Measurements from ENCODE around the gene SLC29A1.

Gene SLC29A1

DNA sequence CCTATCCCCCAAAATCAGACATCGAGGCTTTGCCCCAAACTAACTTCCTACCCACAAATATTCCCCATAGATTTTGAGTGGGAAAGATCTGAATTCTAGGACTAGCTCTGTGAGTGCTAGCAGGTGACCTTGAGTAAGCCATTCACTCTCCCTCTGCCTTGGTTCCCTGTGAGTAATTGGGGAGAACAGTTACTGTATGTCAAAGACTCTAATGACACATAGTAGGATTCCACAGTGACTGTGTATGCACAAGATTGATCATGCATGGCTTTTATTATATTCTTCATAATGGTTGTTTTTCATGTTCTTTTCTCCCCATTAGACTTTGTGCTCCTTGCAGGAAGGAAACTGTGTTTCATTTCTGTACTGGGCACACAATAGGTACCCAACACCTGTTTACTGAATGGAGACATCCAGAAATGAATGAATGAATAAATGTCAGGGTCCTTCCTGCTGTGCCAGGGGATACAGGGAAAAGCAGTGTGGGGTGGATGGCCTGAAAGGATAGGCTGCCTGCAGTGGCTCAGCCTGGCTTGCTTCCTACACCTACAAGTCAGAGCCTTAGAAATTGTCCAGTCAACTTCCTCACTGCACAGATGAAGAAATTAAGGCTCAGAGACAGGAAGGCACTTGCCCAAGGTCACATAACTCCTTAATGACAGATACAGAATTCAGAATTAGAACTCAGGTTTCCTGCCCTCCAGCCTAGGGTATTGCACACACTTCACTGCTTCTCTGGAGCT lies 46.0 kb downstream of the SLC29A1 start:
- Histone ChIP-seq H3K4me2 (ENCODE audit: low read depth, low read length, poor library complexity, severe bottlenecking) (no peak overlapping the region), H3K9ac (ENCODE audit: low read length) (no peak overlapping the region)

DNA sequence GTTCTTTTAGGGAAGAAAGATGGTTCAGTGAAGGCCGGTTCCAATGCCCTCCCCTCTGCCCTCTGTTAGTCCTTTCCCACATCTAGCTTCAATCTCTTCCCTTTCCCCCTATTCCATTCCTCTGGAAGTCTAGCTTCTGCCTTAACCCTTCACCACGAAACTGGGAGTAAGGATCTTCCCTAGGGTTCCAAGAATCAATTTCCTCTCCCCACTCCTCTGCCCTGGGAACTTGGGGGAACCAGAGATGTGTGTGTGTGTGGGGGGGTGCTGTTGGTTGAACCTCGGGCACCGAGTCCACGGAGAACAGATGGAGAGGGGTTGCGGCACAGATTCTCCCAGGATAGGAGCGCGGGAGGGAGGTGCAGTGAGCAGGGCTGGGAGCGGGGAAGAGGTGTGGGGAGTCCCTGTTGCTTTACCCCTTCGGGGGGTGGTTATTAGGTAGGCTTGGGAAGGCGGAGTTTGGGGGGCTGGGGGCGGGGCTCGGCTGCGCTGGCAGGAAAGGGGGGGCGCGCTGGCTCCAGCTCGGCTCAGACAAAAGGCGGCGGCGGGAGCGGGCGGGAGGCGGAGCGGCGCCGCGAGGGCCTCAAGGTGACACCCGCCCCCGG lies 46.6 kb downstream of the SLC29A1 start, which contains the start of gene TMEM151B:
TSS of gene TMEM151B (plus strand) at position 530 of the 605 bp plus-strand sequence. CDS start 293 bp downstream, outside the sequence.
- TF ChIP-seq, protein P1, sequence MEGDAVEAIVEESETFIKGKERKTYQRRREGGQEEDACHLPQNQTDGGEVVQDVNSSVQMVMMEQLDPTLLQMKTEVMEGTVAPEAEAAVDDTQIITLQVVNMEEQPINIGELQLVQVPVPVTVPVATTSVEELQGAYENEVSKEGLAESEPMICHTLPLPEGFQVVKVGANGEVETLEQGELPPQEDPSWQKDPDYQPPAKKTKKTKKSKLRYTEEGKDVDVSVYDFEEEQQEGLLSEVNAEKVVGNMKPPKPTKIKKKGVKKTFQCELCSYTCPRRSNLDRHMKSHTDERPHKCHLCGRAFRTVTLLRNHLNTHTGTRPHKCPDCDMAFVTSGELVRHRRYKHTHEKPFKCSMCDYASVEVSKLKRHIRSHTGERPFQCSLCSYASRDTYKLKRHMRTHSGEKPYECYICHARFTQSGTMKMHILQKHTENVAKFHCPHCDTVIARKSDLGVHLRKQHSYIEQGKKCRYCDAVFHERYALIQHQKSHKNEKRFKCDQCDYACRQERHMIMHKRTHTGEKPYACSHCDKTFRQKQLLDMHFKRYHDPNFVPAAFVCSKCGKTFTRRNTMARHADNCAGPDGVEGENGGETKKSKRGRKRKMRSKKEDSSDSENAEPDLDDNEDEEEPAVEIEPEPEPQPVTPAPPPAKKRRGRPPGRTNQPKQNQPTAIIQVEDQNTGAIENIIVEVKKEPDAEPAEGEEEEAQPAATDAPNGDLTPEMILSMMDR (IDR thresholded peaks at IDR 0.05; ENCODE audit: insufficient read depth, low read length, poor library complexity, severe bottlenecking), result no peak
- TF ChIP-seq EZH2phosphoT487 (conservative IDR thresholded peaks at IDR 0.05; ENCODE audit: low read length), result no peak

More for the DNA sequence above, 46.0 kb downstream of the SLC29A1 start:
- Histone ChIP-seq H4K20me1 (ENCODE audit: low read depth, low read length) (no peaks in the 10 kb centered on the region), H3K36me3 (ENCODE audit: low read length) (no peaks in the 10 kb centered on the region), H3K27me3 (ENCODE audit: low read length) (no peaks in the 10 kb centered on the region), H3K27ac (ENCODE audit: low read depth, low read length) (no peak overlapping the region), H3K79me2 (ENCODE audit: insufficient read depth, low read length) (peaks cover 4% of the 10 kb centered on the region), H3F3A (ENCODE audit: insufficient read depth) (peaks cover 25% of the 10 kb centered on the region), H3K9me3 (ENCODE audit: insufficient read depth, low read length) (no peaks in the 10 kb centered on the region), H2AFZ (ENCODE audit: low read depth, low read length, severe bottlenecking) (no peak overlapping the region), H3K4me3 (ENCODE audit: insufficient read depth, low read length, poor library complexity, severe bottlenecking) (no peak overlapping the region), H3K9me2 (replicated peaks; ENCODE audit: insufficient read depth, low read length) (no peaks in the 10 kb centered on the region)
- TF ChIP-seq, protein P1 (IDR thresholded peaks at IDR 0.05; ENCODE audit: insufficient read depth, low read length, poor library complexity, severe bottlenecking), result no peak
- no peak for TF ChIP-seq EZH2phosphoT487 (conservative IDR thresholded peaks at IDR 0.05; ENCODE audit: low read length)

GRCh38 chr6:44270526-44271405 lies 47.4 kb downstream of the SLC29A1 start:
- TF ChIP-seq, protein P1 (IDR thresholded peaks at IDR 0.05; ENCODE audit: insufficient read depth, low read length, poor library complexity, severe bottlenecking), result no peak
- TF ChIP-seq EZH2phosphoT487 (conservative IDR thresholded peaks at IDR 0.05; ENCODE audit: low read length), result no peak
- peak overlapping the region; percentile 27 for H3K4me3 ChIP-seq (ENCODE audit: insufficient read depth, low read length, poor library complexity, severe bottlenecking)
- H4K20me1 ChIP-seq (ENCODE audit: low read depth, low read length), result no peaks in the 10 kb centered on the region
- no peaks in the 10 kb centered on the region for H3K36me3 ChIP-seq (ENCODE audit: low read length)
- no peaks in the 10 kb centered on the region for H3K9me2 ChIP-seq (replicated peaks; ENCODE audit: insufficient read depth, low read length)
- H3F3A ChIP-seq (ENCODE audit: insufficient read depth), result peaks cover 18% of the 10 kb centered on the region
- H3K4me2 ChIP-seq (ENCODE audit: low read depth, low read length, poor library complexity, severe bottlenecking), result peak overlapping the region; percentile 34
- H3K9me3 ChIP-seq (ENCODE audit: insufficient read depth, low read length), result no peaks in the 10 kb centered on the region
- no peak overlapping the region for H3K27ac ChIP-seq (ENCODE audit: low read depth, low read length)
- no peaks in the 10 kb centered on the region for H3K27me3 ChIP-seq (ENCODE audit: low read length)
- no peaks in the 10 kb centered on the region for H3K79me2 ChIP-seq (ENCODE audit: insufficient read depth, low read length)
- H3K9ac ChIP-seq (ENCODE audit: low read length), result no peak overlapping the region
- H2AFZ ChIP-seq (ENCODE audit: low read depth, low read length, severe bottlenecking), result no peak overlapping the region

More for the DNA sequence above, 46.6 kb downstream of the SLC29A1 start, which contains the start of gene TMEM151B:
- peak within 1 kb of the TSS; percentile 27 for H3K4me3 ChIP-seq (ENCODE audit: insufficient read depth, low read length, poor library complexity, severe bottlenecking)
- peaks cover 21% of the 10 kb centered on the region for H3F3A ChIP-seq (ENCODE audit: insufficient read depth)
- no peaks in the 10 kb centered on the region for H4K20me1 ChIP-seq (ENCODE audit: low read depth, low read length)
- no peaks in the 10 kb centered on the region for H3K27me3 ChIP-seq (ENCODE audit: low read length)
- no peak within 1 kb of the TSS for H2AFZ ChIP-seq (ENCODE audit: low read depth, low read length, severe bottlenecking)
- no peaks in the 10 kb centered on the region for H3K36me3 ChIP-seq (ENCODE audit: low read length)
- H3K9me2 ChIP-seq (replicated peaks; ENCODE audit: insufficient read depth, low read length), result no peaks in the 10 kb centered on the region
- no peaks in the 10 kb centered on the region for H3K79me2 ChIP-seq (ENCODE audit: insufficient read depth, low read length)
- no peak within 1 kb of the TSS for H3K27ac ChIP-seq (ENCODE audit: low read depth, low read length)
- no peaks in the 10 kb centered on the region for H3K9me3 ChIP-seq (ENCODE audit: insufficient read depth, low read length)
- H3K9ac ChIP-seq (ENCODE audit: low read length), result no peak within 1 kb of the TSS
- peak within 1 kb of the TSS; percentile 34 for H3K4me2 ChIP-seq (ENCODE audit: low read depth, low read length, poor library complexity, severe bottlenecking)
